ENCODE data around the gene TMEM123.

- TF ChIP-seq RAD21 (CRISPR knock-in tag; IDR thresholded peaks at IDR 0.05) (no peak), POLR2A (IDR thresholded peaks at IDR 0.05; ENCODE audit: insufficient read depth in 1 of 2, low read depth in 2 of 2, low read length in 2 of 2) (no peak), CREB1 (IDR thresholded peaks at IDR 0.05) (no peak), CREB1 (CRISPR knock-in tag; IDR thresholded peaks at IDR 0.05) (no peak), ZNF580 (CRISPR knock-in tag; IDR thresholded peaks at IDR 0.05; ENCODE audit: borderline replicate concordance, low read depth) (no peak), SMARCC2 (IDR thresholded peaks at IDR 0.05) (no peak), SMC3 (IDR thresholded peaks at IDR 0.05; ENCODE audit: low read length) (no peak), GATAD2A (CRISPR knock-in tag; IDR thresholded peaks at IDR 0.05) (no peak), SRY (CRISPR knock-in tag; IDR thresholded peaks at IDR 0.05) (no peak), TCF12 (IDR thresholded peaks at IDR 0.05) (no peak), TCF12 (CRISPR knock-in tag; IDR thresholded peaks at IDR 0.05) (no peak), ZNF280B (CRISPR knock-in tag; IDR thresholded peaks at IDR 0.05; ENCODE audit: borderline replicate concordance) (no peak), CTCF (CRISPR knock-in tag; IDR thresholded peaks at IDR 0.05) (no peak)
Measured at GRCh38 chr11:102414559-102414958, 38.0 kb downstream of the TMEM123 start.

All from HepG2 (cell line).